ENCODE data around the gene HTT. TPM values are rescaled to one million over a fixed set of nuclear protein-coding genes. Genes with fewer than 3 reads are reported as not detected.

HTT gene
- total RNA-seq, 1 experiment from 2014 or later = 18.4 TPM

- ATAC-seq = no peak
Measured at GRCh38 chr4:3269105-3269927, 194.8 kb downstream of the HTT start.

DNA sequence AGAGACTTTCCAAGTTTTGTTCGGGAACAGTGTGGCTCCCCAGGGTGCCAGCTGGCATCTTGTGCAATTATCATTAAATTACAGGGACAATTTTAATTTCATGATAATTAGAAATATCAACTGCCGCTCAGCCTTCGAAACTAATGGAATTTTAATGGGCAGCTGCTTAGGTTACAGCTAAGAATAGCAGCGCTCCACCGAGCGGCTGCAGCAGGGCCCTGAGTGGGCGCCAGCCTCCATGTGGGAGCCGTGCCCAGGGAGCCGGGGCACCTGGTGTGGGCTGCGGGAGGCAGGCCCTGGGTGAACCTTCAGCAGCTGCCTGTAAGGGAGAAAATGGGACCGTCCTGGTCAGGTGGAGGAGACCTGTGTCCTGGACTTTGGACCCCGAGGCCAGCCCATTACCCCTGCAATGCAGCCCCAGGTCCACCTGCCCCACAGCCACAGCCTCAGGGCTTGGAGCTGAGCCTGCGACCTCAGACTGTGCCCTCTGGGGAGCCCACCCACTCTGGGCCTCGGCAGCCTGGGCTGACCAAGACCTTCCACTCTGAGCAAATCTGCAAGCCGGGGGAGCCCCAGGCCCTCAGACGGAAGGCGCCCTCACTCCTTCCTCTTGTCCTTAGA, 195.6 kb downstream of the HTT start:
- no peak overlapping the region for H3K9ac ChIP-seq (ENCODE audit: low read length)
- H2AFZ ChIP-seq (ENCODE audit: low read length) = no peak overlapping the region
- H3K4me2 ChIP-seq (ENCODE audit: low read length) = no peak overlapping the region
- no peaks in the 10 kb centered on the region for H3K9me2 ChIP-seq (replicated peaks; ENCODE audit: low read length)
- no peaks in the 10 kb centered on the region for H3K9me3 ChIP-seq (ENCODE audit: low read length)
- CTCF ChIA-PET = no interaction called here
- POLR2A ChIA-PET (ENCODE audit: unreplicated experiment) = no interaction called here
- no peaks in the 10 kb centered on the region for H3K4me1 ChIP-seq (ENCODE audit: insufficient read depth, low read length)
- TF ChIP-seq EZH2phosphoT487 (IDR thresholded peaks at IDR 0.05; ENCODE audit: borderline replicate concordance, low read length) (no peak), EZH2 (IDR thresholded peaks at IDR 0.05; ENCODE audit: low read length, unreplicated experiment) (no peak)
- TF ChIP-seq, protein P1, sequence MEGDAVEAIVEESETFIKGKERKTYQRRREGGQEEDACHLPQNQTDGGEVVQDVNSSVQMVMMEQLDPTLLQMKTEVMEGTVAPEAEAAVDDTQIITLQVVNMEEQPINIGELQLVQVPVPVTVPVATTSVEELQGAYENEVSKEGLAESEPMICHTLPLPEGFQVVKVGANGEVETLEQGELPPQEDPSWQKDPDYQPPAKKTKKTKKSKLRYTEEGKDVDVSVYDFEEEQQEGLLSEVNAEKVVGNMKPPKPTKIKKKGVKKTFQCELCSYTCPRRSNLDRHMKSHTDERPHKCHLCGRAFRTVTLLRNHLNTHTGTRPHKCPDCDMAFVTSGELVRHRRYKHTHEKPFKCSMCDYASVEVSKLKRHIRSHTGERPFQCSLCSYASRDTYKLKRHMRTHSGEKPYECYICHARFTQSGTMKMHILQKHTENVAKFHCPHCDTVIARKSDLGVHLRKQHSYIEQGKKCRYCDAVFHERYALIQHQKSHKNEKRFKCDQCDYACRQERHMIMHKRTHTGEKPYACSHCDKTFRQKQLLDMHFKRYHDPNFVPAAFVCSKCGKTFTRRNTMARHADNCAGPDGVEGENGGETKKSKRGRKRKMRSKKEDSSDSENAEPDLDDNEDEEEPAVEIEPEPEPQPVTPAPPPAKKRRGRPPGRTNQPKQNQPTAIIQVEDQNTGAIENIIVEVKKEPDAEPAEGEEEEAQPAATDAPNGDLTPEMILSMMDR (conservative IDR thresholded peaks at IDR 0.05; ENCODE audit: low read depth, low read length) = no peak
- no peaks in the 10 kb centered on the region for H3F3A ChIP-seq (ENCODE audit: low read length, unreplicated experiment)
- no peaks in the 10 kb centered on the region for H3K27me3 ChIP-seq (ENCODE audit: low read length)
- no peaks in the 10 kb centered on the region for H3K79me2 ChIP-seq (ENCODE audit: low read length)
- BruUV-seq (replicated peaks) = no TSS peak
- ATAC-seq (no peak), DNase-seq (no peak)
- H3K4me3 ChIP-seq (ENCODE audit: low read length) = no peak overlapping the region
- intact Hi-C loops (cut with micrococcal nuclease) = no loop called here
- no peaks in the 10 kb centered on the region for H4K20me1 ChIP-seq (ENCODE audit: low read length)
- no peak overlapping the region for H3K27ac ChIP-seq (ENCODE audit: low read length)
- H3K36me3 ChIP-seq (ENCODE audit: low read depth, low read length) = no peaks in the 10 kb centered on the region

More at GRCh38 chr4:3269105-3269927, 194.8 kb downstream of the HTT start:
- Histone ChIP-seq H3F3A (ENCODE audit: low read length, unreplicated experiment) (no peaks in the 10 kb centered on the region), H3K4me3 (ENCODE audit: low read length) (no peak overlapping the region), H4K20me1 (ENCODE audit: low read length) (no peaks in the 10 kb centered on the region), H3K27me3 (ENCODE audit: low read length) (no peaks in the 10 kb centered on the region), H3K4me2 (ENCODE audit: low read length) (no peak overlapping the region), H3K9ac (ENCODE audit: low read length) (no peak overlapping the region), H3K4me1 (ENCODE audit: insufficient read depth, low read length) (no peaks in the 10 kb centered on the region), H3K9me2 (replicated peaks; ENCODE audit: low read length) (no peaks in the 10 kb centered on the region), H2AFZ (ENCODE audit: low read length) (no peak overlapping the region), H3K79me2 (ENCODE audit: low read length) (no peaks in the 10 kb centered on the region), H3K27ac (ENCODE audit: low read length) (no peak overlapping the region), H3K36me3 (ENCODE audit: low read depth, low read length) (no peaks in the 10 kb centered on the region), H3K9me3 (ENCODE audit: low read length) (no peaks in the 10 kb centered on the region)
- no peak for DNase-seq
- POLR2A ChIA-PET (ENCODE audit: unreplicated experiment) = no interaction called here
- CTCF ChIA-PET = no interaction called here
- TF ChIP-seq EZH2 (IDR thresholded peaks at IDR 0.05; ENCODE audit: low read length, unreplicated experiment) = no peak
- no peak for TF ChIP-seq EZH2phosphoT487 (IDR thresholded peaks at IDR 0.05; ENCODE audit: borderline replicate concordance, low read length)
- TF ChIP-seq, protein P1 (conservative IDR thresholded peaks at IDR 0.05; ENCODE audit: low read depth, low read length) = no peak
- intact Hi-C loops (cut with micrococcal nuclease) = no loop called here
- no TSS peak for BruUV-seq (replicated peaks)

GRCh38 chr4:3271131-3271530, 196.7 kb downstream of the HTT start:
- H4K20me1 ChIP-seq (ENCODE audit: low read length) = no peaks in the 10 kb centered on the region
- no peak overlapping the region for H3K4me2 ChIP-seq (ENCODE audit: low read length)
- intact Hi-C loops (cut with micrococcal nuclease) = no loop called here
- no peak overlapping the region for H3K9ac ChIP-seq (ENCODE audit: low read length)
- no peaks in the 10 kb centered on the region for H3K9me2 ChIP-seq (replicated peaks; ENCODE audit: low read length)
- no peaks in the 10 kb centered on the region for H3K79me2 ChIP-seq (ENCODE audit: low read length)
- H2AFZ ChIP-seq (ENCODE audit: low read length) = no peak overlapping the region
- ATAC-seq (no peak), DNase-seq (no peak)
- no peaks in the 10 kb centered on the region for H3F3A ChIP-seq (ENCODE audit: low read length, unreplicated experiment)
- no peaks in the 10 kb centered on the region for H3K27me3 ChIP-seq (ENCODE audit: low read length)
- ChIA-PET CTCF (interaction anchor here (0.6 kb wide), 1 partner anchor 145 kb away, joined by 3 read pairs; no protein-coding TSS in a partner anchor), POLR2A (ENCODE audit: unreplicated experiment) (no interaction called here)
- no peaks in the 10 kb centered on the region for H3K9me3 ChIP-seq (ENCODE audit: low read length)
- no peak overlapping the region for H3K4me3 ChIP-seq (ENCODE audit: low read length)
- H3K4me1 ChIP-seq (ENCODE audit: insufficient read depth, low read length) = no peaks in the 10 kb centered on the region
- no peak overlapping the region for H3K27ac ChIP-seq (ENCODE audit: low read length)
- no peaks in the 10 kb centered on the region for H3K36me3 ChIP-seq (ENCODE audit: low read depth, low read length)
- BruUV-seq (replicated peaks) = no TSS peak
- TF ChIP-seq, protein P1 (conservative IDR thresholded peaks at IDR 0.05; ENCODE audit: low read depth, low read length) = no peak
- TF ChIP-seq EZH2 (IDR thresholded peaks at IDR 0.05; ENCODE audit: low read length, unreplicated experiment) (no peak), EZH2phosphoT487 (IDR thresholded peaks at IDR 0.05; ENCODE audit: borderline replicate concordance, low read length) (no peak)
